GM19372 (cell line): Measurements from ENCODE around the gene ZRANB1.

Source experiments
- ATAC-seq: cut with Tn5 transposase; IDR thresholded peaks from one replicate; pipeline ENCODE4 v1.9.1; 2021; ENCODE audit warnings: mild to moderate bottlenecking, low read depth, moderate library complexity; ENCODE audit not compliant: unreplicated experiment

Gene ZRANB1

DNA sequence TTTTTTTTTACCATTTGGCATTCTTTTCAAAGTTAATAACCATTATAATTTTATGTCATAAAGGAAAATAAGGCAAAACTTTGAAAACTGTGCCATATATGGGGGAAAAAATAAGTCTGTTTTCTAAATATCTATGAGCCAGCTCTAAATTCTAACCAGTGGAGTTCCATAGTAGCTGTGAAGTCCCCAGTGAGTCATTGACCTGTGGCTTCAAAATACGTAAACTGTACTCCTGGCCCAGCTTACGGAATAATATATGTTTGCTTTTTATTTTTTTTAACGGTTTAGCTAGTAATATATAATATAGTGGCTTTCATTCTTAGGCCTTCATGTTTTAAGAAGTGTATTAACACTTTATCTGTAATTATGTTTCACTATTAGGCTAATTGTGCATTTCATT is 20.5 kb downstream of the ZRANB1 start:
- ATAC-seq: no peak

DNA sequence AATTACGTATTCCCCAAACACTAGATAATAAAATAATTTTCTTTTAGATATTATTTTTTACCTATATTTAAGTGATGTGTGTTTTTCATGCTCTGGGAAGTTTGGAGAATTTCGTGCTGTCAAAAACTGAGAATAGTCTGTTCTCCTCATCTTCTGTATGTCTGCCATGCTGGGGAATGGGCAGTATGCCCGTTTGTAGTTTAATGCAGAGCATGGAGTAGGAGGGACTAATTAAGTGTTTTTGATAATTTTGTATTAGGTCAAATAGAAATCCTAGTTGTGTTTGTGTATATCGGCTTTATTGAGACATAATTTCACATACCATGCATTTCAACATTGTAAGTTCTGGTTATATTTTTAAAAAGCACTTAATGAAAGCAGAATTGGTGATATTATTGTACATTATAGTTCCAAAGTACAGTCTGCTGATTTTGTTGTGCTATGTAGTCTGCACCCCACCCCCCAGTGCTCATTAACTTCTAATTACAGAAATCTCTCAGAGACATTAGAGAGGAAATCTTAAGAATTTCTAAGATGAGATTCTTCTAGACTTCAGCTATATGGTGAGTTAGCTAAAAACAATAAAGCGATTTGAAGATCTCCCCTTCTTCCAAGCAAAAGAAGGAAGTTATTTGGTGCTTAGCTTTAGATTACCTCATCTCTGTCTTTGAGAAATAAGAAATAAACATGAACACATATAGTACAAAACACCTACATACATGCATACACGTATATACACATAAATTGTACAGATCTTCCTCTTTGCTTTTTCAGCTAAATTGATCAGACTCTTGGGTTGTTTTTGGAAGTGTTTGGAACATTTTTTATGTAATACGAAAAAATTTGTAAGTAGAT is 22.2 kb downstream of the ZRANB1 start:
- ATAC-seq: no peak

DNA sequence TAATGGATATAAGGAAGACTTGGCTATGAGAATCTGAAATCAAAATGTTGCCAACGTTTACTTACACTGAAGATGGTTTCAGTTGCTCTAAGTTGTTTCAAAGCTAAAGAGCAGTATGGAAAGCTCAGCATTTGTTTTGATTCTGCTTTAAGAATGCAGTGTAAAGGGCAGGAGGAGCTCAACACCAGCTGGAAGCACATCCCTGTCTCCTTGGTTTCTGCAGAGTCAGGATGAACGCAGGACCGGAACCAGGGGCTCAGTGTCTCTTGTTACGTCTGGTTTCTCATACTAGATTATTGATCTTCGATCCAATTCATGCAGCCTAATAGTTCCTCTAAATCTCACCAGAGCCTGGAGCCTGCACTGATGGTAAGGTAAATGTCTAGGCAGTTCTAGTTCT is 24.1 kb downstream of the ZRANB1 start:
- ATAC-seq: no peak

GRCh38 chr10:124967255-124967654 is 25.3 kb downstream of the ZRANB1 start:
- ATAC-seq: no peak

DNA sequence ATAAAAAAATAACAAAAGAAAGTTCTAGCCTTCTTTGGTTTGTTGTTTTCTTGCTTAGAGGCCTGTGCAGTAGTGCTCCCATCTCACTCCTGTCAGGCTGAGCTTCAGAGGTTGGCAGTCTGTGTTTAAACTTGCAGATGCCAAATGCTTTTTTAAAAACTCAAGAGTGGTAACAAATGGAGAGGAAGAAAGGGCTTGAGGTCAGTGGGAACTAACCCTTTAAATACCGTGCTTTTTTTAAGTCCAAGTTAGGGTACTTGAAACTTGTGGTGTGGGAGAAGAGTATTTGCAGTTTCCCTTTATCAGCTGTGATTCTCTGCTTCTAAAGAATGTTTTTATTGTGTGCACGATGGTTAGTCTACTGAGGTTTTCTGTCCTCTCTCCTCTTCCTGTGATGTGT is 29.4 kb downstream of the ZRANB1 start:
- peak; percentile 44 for ATAC-seq

DNA sequence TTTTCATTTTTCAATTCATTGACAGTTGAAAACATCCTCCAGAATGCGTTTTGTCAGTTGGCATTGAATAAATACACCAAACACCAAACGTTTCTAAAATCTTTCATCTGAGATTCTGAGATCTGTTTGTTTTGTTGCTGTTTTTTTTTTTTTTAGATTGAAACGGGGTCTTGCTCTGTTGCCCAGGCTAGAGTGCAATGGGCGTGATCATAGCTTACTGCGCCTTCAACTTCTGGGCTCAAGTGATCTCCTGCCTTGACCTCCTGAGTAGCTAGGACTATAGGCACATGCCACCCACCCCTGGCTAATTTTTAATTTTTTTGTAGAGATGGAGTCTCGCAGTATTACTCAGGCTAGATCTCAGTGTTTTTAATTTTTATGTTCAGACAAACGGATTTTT is 30.7 kb downstream of the ZRANB1 start:
- no peak for ATAC-seq

GRCh38 chr10:124974131-124974530 is 32.2 kb downstream of the ZRANB1 start:
- ATAC-seq: no peak

- ATAC-seq: peak; percentile 61
Measured at GRCh38 chr10:124975977-124976514, 34.1 kb downstream of the ZRANB1 start.

DNA sequence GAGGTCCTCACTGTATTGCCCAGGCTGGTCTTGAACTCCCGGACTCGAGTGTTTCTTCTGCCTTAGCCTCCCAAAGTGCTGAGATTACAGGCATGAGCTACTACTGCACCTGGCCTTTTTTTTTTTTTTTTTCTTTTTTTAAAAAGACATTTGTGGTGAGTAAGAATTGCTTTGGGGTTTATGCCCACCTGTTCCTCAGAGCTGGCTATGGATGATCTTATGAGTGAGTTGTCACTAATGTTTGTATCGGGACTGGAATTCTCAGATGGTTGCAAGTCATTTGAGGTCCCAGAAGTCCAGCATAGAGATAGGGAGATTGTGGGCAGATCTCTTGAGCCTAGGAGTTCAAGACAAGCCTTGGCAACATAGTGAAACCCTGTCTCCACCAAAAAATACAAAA is 35.2 kb downstream of the ZRANB1 start:
- ATAC-seq: no peak

GRCh38 chr10:124977648-124978375 is 35.9 kb downstream of the ZRANB1 start:
- ATAC-seq: no peak

DNA sequence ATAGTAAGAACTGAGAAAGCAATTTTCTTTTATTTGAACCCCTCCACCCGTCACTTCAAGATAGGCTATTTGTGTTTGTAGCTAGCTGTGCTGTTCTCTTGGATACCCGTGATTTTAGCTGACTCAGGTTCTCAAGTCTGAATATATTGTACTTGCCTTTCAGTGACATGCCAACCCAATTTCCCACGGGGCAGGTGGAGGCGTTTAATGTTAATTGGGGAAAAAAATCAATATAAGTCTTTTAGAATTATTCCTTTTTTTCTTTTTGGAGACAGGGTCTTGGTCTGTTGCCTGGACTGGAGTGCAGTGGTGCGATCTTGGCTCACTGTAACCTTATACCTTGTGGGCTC is 36.4 kb downstream of the ZRANB1 start:
- ATAC-seq: no peak

DNA sequence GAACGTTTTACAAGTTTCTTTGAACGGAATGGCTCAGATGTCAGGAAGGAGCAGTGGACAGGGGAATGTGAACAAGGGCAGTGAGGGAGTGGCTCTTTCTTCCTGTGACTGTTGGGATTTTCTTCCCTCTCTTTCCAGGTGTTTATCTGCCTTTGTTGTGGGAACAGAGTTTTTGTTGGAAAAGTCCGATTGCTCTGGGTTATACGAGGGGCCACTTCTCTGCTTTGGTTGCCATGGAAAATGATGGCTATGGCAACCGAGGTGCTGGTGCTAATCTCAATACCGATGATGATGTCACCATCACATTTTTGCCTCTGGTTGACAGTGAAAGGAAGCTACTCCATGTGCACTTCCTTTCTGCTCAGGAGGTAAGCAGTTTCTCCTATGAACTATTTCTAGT is 41.4 kb downstream of the ZRANB1 start:
- ATAC-seq: no peak

GRCh38 chr10:124984376-124984775 is 42.5 kb downstream of the ZRANB1 start:
- no peak for ATAC-seq

- no peak for ATAC-seq
Measured at GRCh38 chr10:124985162-124985561, 43.2 kb downstream of the ZRANB1 start.

DNA sequence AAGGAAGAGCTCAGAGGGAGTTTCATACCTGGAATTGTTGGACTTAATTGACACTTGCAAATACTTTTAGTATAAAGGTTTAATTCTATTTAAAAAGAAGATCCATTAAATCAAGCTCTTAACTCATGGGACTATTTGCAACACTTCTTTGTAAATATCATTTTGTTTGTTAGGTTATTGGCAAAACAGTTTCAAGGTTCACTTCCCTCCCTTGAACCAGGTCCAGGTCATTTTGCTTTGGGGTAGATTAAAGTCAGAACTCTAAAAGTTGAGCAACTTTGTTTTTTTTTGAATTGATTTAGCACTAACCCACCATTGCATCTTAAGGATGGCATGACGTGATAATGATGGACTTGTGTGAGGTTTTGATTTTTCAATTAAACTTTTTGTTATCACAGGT is 45.9 kb downstream of the ZRANB1 start:
- no peak for ATAC-seq

DNA sequence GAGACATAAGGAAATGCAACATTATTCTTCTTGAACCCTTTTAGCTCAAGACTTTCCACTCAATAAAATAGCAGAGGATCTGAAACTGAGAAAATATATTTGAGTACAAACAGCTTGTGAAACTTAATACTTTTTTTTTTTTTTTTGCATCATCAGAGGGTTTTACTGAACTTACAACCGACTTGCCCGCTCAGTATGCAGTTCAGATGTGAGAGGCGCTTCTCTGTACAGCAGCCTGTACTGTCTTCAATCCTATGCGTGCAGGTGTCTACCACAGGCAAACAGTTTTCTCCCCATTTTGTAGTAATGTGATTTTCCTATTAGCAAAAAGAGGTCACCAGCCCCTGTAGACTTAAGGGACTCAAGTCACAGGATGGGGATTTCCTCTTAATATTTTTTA is 46.8 kb downstream of the ZRANB1 start:
- ATAC-seq: peak; percentile 82

GRCh38 chr10:124989526-124989925 is 47.6 kb downstream of the ZRANB1 start:
- ATAC-seq: no peak

GRCh38 chr10:124990671-124991625 is 49.0 kb downstream of the ZRANB1 start:
- ATAC-seq: no peak

DNA sequence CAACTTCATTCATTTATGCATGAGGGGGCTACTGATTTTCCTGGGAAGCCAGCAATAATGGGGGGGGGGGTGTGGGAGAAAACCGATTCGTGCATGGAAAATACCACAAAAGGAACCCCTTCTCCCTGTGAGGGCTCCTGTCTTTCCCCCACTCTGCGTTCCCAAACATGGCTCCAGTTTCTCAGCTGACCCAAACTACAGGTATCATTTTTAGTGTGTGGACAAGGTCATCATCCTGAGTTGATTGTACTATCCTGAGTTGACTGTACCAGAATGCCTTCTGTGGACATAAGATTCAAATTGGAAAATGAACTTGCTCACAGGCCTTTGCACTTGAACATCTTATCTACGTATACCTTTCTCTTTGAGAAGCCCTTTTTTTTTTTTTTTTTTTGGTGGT is 49.9 kb downstream of the ZRANB1 start:
- ATAC-seq: no peak

DNA sequence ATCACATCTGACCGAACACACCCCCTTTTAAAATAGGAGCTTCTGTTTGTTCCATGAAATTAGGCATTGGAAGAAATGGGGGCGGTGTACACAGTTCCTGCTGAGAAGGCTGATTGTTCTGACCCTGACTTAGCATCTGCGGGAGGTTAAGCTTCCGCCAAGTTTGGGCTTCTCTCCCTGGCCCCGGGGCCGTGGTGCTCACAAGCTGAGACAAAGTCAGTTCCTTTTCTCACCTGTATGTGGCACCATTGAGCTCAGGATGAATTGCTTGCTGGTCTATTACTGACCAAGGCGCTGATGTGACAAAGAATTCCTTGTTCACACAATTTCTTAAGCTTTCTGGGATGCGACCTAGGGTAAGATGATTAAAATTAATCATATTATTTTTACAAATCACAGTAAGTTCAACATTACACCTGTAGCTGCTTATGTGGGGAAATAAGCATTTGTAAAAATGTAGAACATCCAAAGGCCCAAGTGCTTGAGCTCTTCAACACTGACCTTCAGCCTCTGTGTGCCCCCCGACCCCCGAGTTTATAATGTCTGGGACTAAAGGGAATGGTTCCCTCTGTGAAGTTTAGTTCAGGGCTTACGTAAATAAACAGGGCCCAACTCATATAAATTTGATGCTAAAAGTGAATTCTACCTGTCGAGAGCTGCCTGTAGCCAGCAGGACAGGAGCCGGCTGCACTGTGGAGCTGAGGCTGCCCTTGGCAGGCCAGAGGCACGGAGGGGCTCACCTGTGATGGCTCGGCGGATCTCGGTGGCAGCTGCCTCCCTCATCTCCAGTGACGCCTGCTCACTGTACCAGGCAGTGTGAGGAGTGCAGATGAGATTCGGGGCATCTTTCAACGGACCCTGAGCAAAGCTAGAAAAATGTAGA is 50.8 kb downstream of the ZRANB1 start:
- ATAC-seq: no peak
